Stimulated activated CD4-positive, alpha-beta T cell treated with anti-CD3 and anti-CD28 coated beads, Interleukin-1b, Interleukin-23, amount 100 ng/mL, for 48 hours (primary cell): ENCODE results near the gene CRYBA2.

Experiments
- DNase-seq: peaks from one replicate; pipeline ENCODE4 v3.0.0-alpha.2; 2020

CRYBA2 gene

DNA sequence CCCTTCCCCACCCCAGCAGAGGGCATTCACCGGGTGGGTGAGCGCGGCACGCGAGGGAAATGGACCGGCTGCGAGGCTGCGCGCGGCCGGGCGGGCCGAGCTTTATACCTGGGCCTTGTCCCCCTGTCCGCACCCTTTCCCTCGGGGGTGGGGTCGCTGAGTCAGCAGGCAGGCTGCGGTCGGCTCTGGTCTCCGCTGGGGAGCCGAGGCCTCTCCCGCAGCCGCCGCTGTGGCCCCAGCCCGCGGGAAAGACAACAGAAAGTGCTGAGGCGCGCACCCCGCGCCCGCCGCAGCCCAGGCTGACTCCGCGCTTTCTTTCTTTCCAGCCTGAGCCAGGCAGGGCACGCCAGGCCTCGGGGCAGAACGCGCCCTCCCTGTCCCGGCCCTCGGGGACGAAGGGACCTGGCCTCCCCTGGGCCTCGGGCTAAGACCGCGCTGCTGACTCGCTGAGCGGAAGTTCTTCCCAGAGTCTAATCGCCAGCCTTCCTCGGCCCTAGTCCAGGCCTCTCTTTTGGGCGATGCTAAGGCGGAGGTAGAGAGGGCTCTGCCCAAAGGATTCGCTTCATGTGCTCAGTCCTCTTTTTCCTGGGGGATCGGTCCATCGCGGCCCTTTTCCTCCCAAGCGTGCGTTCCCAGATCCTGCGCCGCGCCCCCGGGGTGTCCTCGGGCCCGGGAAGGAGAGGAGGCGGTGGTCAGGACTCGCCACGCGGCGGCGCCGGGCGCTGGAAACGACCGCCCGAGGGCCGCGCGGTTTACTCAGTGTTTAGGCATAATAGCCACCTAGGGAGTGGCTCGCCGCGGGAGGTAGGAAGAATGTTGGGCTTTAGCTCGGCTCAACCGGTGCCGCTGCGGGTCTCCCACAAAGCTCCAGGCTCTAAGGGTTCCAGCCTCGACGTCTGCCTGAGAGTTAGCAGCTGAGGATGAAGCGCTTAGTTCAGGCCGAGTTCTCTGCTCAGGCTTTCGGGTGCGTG lies at the start of gene CRYBA2:
Gene CRYBA2, minus strand, starts transcription at position 78 of the 971 bp plus-strand sequence. CDS start 246 bp downstream, outside the sequence.
- DNase-seq: no peak

DNA sequence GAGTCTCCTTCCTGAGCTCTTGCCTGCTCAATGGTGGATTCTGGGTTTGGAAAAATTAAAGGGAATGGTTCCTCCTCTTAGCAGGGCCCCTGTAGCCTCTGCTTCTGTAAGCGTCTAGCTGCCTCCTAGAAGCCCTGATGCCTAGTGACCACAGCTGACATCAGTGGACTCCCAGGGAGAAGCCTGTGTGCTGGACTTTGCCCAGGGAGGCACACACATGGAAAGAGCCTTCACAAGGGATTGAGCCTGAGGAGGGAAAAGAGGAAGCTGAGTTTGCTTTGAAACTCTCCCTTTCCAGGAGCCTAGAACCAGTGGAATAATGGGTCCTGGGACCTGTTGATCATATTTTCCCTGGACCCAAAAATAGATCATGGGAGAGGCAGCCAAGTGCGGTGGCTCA lies 49.5 kb upstream of the CRYBA2 start:
- DNase-seq: no peak

DNA sequence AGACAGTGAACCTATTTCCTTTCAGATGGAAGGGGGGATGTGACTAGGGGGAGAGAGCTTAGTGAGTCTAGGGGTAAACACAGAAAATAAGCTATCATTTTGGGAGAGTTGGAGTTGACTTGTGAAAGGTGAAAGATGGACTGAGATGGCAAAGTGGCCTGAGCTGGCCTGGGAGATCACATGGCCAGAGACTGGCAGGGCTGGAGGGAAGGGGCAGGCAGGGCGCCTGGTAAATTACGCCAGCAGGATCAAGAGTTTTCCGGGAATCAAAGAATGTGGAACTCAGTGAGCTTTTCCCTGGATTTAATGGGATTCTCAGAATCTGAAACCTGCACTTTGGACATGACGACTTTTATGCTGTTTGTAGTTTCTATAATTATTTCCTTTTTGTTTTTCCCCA lies 48.9 kb upstream of the CRYBA2 start:
- no peak for DNase-seq

- peak; percentile 40 for DNase-seq
Observed at GRCh38 chr2:219041252-219041651, 48.0 kb upstream of the CRYBA2 start, which contains the start of gene CFAP65. Gene CFAP65, minus strand, starts transcription at chr2:219041516. Its CDS starts 2,468 bp downstream, at chr2:219039048.

DNA sequence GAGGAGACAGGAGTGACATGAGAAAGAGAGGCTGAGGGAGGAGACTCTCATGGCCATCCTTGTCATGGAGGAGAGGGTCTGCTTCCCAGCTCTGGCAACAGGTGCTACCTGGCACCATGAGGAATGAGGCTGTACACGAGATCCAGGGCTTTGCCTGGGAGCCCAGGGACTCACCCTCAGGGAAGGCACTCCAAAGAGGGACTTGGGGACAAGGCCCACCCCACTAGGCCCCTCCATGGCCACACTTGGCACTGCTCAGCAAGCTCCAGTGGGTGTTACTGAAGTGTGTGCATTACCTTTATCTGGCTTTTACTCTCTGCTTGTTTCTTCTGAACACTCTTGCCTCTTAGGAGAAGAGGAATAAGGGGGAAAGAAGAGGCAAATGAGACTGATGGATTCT lies 45.4 kb upstream of the CRYBA2 start:
- no peak for DNase-seq

DNA sequence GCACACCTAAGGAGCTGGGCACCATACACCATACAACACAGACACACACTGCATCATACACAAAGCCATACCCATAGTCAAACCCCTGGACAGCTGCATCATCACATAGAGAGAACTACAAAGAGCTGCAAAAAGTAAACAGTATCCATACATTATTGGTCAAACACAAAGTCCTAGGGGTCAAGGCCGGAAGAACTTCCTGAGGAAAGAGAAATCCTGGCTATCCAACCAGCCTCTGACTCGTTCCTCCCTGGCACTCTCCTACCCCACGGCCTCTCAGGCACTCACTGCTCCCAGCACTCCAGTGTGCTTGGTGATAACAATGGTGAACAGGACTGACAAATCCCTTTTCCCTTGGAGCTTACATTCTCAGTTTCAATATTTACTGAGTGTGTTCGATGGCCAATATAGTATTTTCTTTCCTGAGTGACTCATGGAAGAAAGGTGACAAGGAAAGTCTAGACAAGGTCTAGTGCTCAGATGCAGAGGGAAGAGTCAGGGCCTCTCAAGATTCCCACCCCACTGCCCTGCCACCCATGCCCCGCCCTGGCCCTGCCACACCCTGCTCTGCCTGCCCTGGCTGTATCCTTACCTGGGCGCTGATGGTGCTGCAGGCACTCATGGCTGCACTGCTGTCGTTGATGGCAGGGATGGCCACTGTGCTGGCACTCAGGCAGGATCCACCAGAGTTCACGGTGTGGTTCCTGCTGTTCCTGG lies 44.7 kb upstream of the CRYBA2 start:
- no peak for DNase-seq

DNA sequence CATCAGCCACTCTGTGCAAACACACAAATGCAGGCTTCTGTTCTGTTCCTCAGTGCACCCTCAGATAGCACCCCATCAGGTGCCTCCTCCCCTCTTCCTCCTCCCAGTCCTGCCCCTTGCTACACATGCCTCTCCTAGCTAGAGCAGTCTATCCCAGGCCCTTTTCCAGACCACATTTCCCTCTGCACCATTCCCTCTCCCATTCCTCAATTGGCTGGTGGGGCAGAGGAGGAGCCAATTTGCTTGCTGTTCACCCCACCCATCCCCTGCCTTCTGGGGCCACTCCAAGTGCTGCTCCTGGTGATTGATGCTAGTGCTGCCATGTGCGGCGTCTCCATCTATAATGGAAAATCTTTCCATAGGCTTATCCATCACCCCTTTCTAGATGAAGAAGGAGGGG lies 42.7 kb upstream of the CRYBA2 start:
- DNase-seq: no peak

DNA sequence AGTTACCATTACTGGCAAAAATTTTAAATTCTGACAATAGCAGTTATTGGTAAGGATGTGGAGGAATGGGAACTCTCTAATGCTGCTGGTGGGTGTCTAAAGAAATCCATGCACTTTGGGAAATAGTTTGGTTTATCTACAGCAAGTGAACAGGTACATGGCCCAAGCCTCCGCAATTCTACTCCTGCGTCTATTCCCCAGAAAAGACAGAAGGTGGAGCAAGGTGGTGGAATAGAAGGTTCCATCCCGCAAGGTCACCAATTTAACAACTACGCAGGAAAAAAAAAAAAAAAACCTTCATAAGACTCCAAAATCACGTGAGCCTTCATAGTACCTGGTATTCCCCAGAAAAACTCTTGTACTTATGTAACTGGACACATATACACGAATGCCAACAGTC lies 41.6 kb upstream of the CRYBA2 start:
- DNase-seq: no peak

DNA sequence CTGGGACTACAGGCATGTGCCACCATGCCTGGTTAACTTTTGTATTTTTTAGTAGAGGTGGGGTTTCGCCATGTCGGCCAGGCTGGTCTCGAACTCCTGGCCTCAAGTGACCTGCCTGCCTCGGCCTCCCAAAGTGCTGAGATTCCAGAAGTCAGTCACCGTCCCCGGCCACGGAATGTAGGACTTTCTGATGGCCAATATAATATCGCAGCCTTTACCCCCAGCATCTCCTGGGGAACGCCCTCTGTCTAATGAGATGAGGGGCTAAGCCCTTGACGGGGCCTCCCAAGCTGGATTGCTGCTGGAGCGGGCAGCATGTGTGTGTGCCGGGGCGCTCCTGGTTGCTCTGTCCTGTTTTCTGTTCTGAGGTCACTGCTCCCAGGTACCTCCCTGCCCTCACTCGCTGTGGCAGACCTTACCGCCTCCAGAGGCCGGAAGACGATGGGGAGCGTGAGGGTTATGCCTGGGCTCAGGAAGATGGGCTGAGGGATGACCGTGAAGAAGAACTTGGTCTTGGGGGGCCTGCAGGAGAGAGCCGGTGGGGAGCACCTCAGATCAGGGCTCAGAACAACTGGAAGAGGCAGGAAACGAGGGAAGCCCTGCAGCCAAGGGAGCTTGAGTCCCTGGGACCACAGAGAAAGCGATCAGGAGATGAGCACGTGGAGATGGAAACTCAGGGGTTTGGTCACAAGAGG lies 39.0 kb upstream of the CRYBA2 start:
- DNase-seq: no peak

DNA sequence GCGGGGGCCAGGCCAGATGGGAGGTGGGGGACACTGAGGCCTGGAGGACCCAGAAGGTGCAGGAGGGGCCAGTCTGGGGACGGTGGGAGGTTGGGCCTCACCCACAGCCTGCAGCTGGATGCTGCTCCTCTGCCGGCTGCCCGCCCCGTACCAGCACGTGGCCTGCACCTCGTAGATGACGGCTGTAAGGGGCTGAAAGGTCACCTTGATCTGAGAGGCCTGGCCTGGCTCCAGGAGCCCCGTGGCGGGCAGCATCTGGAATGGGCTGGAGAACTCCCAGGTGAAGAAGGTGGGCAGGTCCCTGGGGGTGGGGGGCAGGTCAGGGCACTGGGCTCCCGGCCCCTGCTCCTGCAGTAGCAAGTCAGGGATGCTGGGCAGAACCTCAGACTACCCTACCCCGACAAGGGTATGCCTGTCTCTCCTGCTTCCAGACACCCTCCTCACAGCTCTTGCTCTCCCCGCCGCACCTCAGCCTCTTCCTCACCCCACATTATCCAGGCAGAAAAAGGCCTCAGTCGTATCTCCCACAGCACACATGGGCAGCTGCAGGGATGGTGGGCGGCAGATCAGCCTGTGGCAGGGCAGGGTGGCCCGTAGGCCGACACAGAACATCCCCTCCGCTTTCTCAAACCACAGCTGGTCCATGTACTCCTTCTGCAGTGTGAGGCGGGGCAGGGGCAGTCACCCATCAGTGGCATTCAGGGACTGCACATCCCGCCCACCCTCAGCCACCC lies 38.0 kb upstream of the CRYBA2 start:
- DNase-seq: no peak

- no peak for DNase-seq
Observed at GRCh38 chr2:219030177-219030940, 37.1 kb upstream of the CRYBA2 start.

- DNase-seq: peak; percentile 74
Observed at GRCh38 chr2:219029829-219030165, 36.6 kb upstream of the CRYBA2 start.

DNA sequence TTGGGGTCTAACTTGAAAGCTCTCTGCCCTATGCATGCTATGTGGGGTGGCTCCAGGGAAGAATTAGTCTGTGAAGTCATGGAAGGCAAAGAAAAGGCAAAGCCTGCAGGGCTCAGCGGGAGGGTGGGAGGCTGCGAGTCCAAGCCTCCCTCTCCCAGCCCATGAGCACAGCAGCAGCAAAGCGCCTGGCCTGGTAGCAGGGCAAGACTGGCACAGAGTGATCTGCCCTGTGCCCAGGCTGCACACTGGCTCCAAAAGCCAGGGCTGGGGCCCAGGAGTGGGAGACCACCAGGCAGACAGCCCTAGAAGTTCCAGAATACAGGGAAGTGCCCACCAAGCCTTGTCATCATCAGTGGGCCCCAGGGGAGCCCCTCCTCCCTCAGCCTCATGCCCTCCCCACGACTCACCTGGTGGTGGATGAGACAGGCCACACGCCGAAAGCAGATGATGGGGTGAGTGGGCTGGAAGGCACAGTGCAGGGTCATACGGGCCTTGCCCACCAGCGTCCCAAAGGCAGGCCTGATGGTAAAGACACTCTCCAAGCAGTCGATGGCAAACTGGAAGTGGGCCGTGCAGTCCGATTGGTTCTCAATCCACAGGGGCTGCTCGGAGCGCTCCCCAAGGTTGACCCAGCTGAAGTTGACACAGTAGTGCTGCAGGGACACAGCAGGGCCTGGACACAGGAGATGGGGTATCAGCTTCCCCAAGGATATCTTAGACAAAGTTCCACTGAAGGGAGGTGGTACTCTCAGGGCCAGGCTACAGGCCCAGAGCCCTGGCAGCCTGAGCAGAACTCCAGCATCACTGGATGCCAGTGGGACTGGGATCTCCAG lies 36.0 kb upstream of the CRYBA2 start:
- DNase-seq: no peak

DNA sequence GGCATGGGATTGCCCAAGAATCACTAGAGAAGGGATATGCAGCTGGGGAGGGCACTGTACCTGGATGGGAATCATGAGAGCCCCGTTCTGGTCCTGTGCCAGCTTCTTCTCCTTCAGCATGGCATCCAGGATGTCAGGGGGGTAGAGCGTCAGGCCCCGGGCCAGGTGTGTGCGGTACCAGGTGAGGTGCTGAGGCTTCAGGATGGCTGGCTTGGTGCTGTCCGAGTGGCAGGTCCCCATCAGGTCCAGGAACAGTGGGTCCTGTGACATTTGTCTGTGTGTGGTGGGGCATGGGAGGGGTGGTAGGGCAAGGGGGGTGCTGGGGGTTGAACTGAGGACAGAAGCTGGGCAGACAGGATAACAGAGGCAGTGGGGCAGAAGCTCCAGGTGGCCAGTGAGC lies 34.9 kb upstream of the CRYBA2 start:
- no peak for DNase-seq

GRCh38 chr2:219027511-219028055 lies 34.4 kb upstream of the CRYBA2 start:
- no peak for DNase-seq

- no peak for DNase-seq
Observed at GRCh38 chr2:219026946-219027345, 33.7 kb upstream of the CRYBA2 start.

GRCh38 chr2:219025637-219026585 lies 32.7 kb upstream of the CRYBA2 start:
- no peak for DNase-seq

- DNase-seq: no peak
Observed at GRCh38 chr2:219024059-219024458, 30.8 kb upstream of the CRYBA2 start.

DNA sequence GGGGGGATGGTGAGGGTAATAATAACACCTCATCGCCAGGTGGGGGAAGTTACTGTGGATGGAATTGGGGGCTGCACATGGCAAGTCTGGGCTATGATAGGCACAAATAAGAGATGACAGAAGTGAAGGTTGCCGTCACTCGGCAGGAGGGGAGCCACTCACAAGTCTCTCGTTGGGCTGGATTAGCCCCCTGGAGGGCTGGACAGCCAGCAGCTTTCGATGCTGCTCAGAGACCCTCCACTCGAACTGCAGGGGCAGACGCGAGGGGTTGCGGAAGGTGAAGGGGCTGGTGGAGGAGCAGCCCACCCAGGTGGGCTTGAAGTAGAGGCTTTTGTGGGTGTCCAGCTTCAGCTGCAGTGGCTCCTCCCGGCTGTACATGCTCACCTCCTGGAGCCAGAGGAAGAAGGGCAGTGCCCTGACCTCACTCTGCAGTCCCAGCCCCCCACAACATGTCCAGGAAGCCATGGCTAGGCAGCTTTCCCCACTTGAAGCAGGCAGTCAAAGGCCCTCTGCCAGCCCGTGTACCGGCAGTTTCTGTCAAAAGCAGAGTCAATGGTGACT lies 29.9 kb upstream of the CRYBA2 start:
- no peak for DNase-seq
